Liver (tissue), 3 donors: ENCODE measurements around the gene OXNAD1.

Experiments used
- HNF4G ChIP-seq: IDR thresholded peaks from 2 replicates; pipeline ENCODE4 v1.6.1; 2016; ENCODE audit warnings: antibody characterized with exemption
- TF ChIP-seq, protein P1 (sequence below): IDR thresholded peaks from 2 replicates; pipeline ENCODE4 v1.6.1; 2016; ENCODE audit warnings: antibody characterized with exemption
- TF ChIP-seq, protein P2 (sequence below): fragments of 150-350 bp; IDR thresholded peaks from 2 replicates; pipeline ENCODE4 v1.5.1; 2017; ENCODE audit warnings: improper control_type of control experiment, low read depth, low read length; ENCODE audit not compliant: missing input control
- donor health status: healthy.
- donor health status: healthy.

DNA sequence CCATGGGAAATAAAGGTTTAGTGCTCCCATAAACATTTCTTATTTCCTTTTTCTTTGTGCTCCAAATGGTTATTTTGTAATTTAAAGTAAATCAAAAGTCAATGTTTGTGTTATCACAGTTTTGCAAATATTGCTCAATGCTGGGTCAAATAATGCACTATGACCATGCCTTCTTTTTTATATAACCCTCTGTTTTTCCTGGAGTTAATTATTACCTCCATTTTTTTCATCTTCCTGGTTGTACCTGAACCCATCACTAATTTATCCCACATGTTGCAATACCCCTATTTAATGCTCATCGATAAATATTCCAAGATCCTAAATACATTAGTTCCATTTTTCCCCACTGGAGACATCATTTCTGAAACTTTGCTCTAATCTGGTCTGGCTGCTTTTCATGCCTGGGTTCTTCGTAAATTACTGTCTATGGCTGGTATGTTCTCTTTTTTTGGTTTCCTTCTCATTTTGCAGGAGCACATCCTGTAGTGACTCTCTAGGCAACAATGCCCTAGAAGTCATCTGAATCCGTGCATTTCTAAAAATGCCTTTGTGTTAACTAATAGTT lies 66.4 kb downstream of the OXNAD1 start:
- TF ChIP-seq HNF4G = peak; percentile 26
- TF ChIP-seq, protein P1, sequence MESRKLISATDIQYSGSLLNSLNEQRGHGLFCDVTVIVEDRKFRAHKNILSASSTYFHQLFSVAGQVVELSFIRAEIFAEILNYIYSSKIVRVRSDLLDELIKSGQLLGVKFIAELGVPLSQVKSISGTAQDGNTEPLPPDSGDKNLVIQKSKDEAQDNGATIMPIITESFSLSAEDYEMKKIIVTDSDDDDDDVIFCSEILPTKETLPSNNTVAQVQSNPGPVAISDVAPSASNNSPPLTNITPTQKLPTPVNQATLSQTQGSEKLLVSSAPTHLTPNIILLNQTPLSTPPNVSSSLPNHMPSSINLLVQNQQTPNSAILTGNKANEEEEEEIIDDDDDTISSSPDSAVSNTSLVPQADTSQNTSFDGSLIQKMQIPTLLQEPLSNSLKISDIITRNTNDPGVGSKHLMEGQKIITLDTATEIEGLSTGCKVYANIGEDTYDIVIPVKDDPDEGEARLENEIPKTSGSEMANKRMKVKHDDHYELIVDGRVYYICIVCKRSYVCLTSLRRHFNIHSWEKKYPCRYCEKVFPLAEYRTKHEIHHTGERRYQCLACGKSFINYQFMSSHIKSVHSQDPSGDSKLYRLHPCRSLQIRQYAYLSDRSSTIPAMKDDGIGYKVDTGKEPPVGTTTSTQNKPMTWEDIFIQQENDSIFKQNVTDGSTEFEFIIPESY = peak; percentile 81
- TF ChIP-seq, protein P2, sequence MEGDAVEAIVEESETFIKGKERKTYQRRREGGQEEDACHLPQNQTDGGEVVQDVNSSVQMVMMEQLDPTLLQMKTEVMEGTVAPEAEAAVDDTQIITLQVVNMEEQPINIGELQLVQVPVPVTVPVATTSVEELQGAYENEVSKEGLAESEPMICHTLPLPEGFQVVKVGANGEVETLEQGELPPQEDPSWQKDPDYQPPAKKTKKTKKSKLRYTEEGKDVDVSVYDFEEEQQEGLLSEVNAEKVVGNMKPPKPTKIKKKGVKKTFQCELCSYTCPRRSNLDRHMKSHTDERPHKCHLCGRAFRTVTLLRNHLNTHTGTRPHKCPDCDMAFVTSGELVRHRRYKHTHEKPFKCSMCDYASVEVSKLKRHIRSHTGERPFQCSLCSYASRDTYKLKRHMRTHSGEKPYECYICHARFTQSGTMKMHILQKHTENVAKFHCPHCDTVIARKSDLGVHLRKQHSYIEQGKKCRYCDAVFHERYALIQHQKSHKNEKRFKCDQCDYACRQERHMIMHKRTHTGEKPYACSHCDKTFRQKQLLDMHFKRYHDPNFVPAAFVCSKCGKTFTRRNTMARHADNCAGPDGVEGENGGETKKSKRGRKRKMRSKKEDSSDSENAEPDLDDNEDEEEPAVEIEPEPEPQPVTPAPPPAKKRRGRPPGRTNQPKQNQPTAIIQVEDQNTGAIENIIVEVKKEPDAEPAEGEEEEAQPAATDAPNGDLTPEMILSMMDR = peak; percentile 28
